Measurements from ENCODE around the gene NUP188. TPM values are rescaled to one million over a fixed set of nuclear protein-coding genes. Genes with fewer than 3 reads are reported as not detected.

The NUP188 gene
- total and polyA plus RNA-seq, 2 donors (not counting 1 experiment from before 2014, with no cell fraction given) = 28.8 to 31.4 TPM

GRCh38 chr9:128983536-128983935 is 36.0 kb downstream of the NUP188 start:
- Histone ChIP-seq H3K36me3 (ENCODE audit: control insufficient read depth, insufficient read depth, low read length) (peaks cover 17% of the 10 kb centered on the region), H3K4me2 (ENCODE audit: extremely low read depth, insufficient read depth, low read length) (no peak overlapping the region), H4K20me1 (ENCODE audit: control insufficient read depth, extremely low read depth, insufficient read depth, low read length) (no peaks in the 10 kb centered on the region), H2AFZ (ENCODE audit: low read length) (no peak overlapping the region), H3K79me2 (ENCODE audit: control insufficient read depth, insufficient read depth, low read length) (no peaks in the 10 kb centered on the region), H3K27me3 (ENCODE audit: control insufficient read depth, insufficient read depth, low read length) (no peaks in the 10 kb centered on the region), H3K4me1 (ENCODE audit: control insufficient read depth, extremely low read depth, insufficient read depth, low read length) (peaks cover 7% of the 10 kb centered on the region), H3K9me3 (ENCODE audit: control insufficient read depth, insufficient read depth, low read depth, low read length) (no peaks in the 10 kb centered on the region), H3K9ac (ENCODE audit: insufficient read depth, low read length) (no peak overlapping the region), H3K4me3 (replicated peaks in 1 of 4; ENCODE audit: control extremely low read depth in 1 of 4, insufficient read depth in 1 of 4, low read depth in 3 of 4, low read length in 4 of 4) (no peak overlapping the region), H3K27ac (ENCODE audit: insufficient read depth, low read length) (no peak overlapping the region)
- DNase-seq (ENCODE audit: low read depth in 2 of 2) = no peak
- no peak for TF ChIP-seq CTCF (conservative IDR thresholded peaks at IDR 0.05 in 1 of 2, IDR thresholded peaks at IDR 0.05 in 1 of 2; ENCODE audit: low read depth in 1 of 2, low read length in 2 of 2)
- TF ChIP-seq EZH2 (IDR thresholded peaks at IDR 0.05; ENCODE audit: low read length, missing control alignments) = no peak

GRCh38 chr9:128986671-128987070 is 39.2 kb downstream of the NUP188 start:
- Histone ChIP-seq H3K4me1 (ENCODE audit: control insufficient read depth, extremely low read depth, insufficient read depth, low read length) (peaks cover 7% of the 10 kb centered on the region), H3K36me3 (ENCODE audit: control insufficient read depth, insufficient read depth, low read length) (peaks cover 19% of the 10 kb centered on the region), H3K27ac (ENCODE audit: insufficient read depth, low read length) (no peak overlapping the region), H3K4me2 (ENCODE audit: extremely low read depth, insufficient read depth, low read length) (no peak overlapping the region), H3K9ac (ENCODE audit: insufficient read depth, low read length) (no peak overlapping the region), H3K79me2 (ENCODE audit: control insufficient read depth, insufficient read depth, low read length) (no peaks in the 10 kb centered on the region), H3K4me3 (replicated peaks in 1 of 4; ENCODE audit: control extremely low read depth in 1 of 4, insufficient read depth in 1 of 4, low read depth in 3 of 4, low read length in 4 of 4) (no peak overlapping the region), H4K20me1 (ENCODE audit: control insufficient read depth, extremely low read depth, insufficient read depth, low read length) (no peaks in the 10 kb centered on the region), H3K9me3 (ENCODE audit: control insufficient read depth, insufficient read depth, low read depth, low read length) (no peaks in the 10 kb centered on the region), H3K27me3 (ENCODE audit: control insufficient read depth, insufficient read depth, low read length) (no peaks in the 10 kb centered on the region), H2AFZ (ENCODE audit: low read length) (no peak overlapping the region)
- no peak for DNase-seq (ENCODE audit: low read depth in 2 of 2)
- TF ChIP-seq CTCF (conservative IDR thresholded peaks at IDR 0.05 in 1 of 2, IDR thresholded peaks at IDR 0.05 in 1 of 2; ENCODE audit: low read depth in 1 of 2, low read length in 2 of 2) (no peak), EZH2 (IDR thresholded peaks at IDR 0.05; ENCODE audit: low read length, missing control alignments) (no peak)

- TF ChIP-seq CTCF (conservative IDR thresholded peaks at IDR 0.05 in 1 of 2, IDR thresholded peaks at IDR 0.05 in 1 of 2; ENCODE audit: low read depth in 1 of 2, low read length in 2 of 2) (peak in 1 of 2 donors; percentile 13), EZH2 (IDR thresholded peaks at IDR 0.05; ENCODE audit: low read length, missing control alignments) (no peak)
- H3K9me3 ChIP-seq (ENCODE audit: control insufficient read depth, insufficient read depth, low read depth, low read length) = no peaks in the 10 kb centered on the region
- H3K36me3 ChIP-seq (ENCODE audit: control insufficient read depth, insufficient read depth, low read length) = peaks cover 22% of the 10 kb centered on the region
- H3K27me3 ChIP-seq (ENCODE audit: control insufficient read depth, insufficient read depth, low read length) = no peaks in the 10 kb centered on the region
- DNase-seq (ENCODE audit: low read depth in 2 of 2) = peak; percentile 84 to 88
- H2AFZ ChIP-seq (ENCODE audit: low read length) = no peak overlapping the region
- peak overlapping the region; percentile 46 for H3K4me2 ChIP-seq (ENCODE audit: extremely low read depth, insufficient read depth, low read length)
- H3K9ac ChIP-seq (ENCODE audit: insufficient read depth, low read length) = no peak overlapping the region
- H4K20me1 ChIP-seq (ENCODE audit: control insufficient read depth, extremely low read depth, insufficient read depth, low read length) = no peaks in the 10 kb centered on the region
- peak overlapping the region in 1 of 4 experiments; percentile 7 for H3K4me3 ChIP-seq (replicated peaks in 1 of 4; ENCODE audit: control extremely low read depth in 1 of 4, insufficient read depth in 1 of 4, low read depth in 3 of 4, low read length in 4 of 4)
- H3K27ac ChIP-seq (ENCODE audit: insufficient read depth, low read length) = peak overlapping the region; percentile 37
- peaks cover 7% of the 10 kb centered on the region for H3K4me1 ChIP-seq (ENCODE audit: control insufficient read depth, extremely low read depth, insufficient read depth, low read length)
- no peaks in the 10 kb centered on the region for H3K79me2 ChIP-seq (ENCODE audit: control insufficient read depth, insufficient read depth, low read length)
Observed at GRCh38 chr9:128987805-128988204, 40.3 kb downstream of the NUP188 start.
